Right lung (tissue), 5 donors: Measurements from ENCODE around the gene PCNX3. TPM values are rescaled to one million over a fixed set of nuclear protein-coding genes. Genes with fewer than 3 reads are reported as not detected.
A peak's percentile ranks its signal among the peaks of the same experiment; 100 is the strongest.

ENCODE experiments used
- DNase-seq, 2 donors: peaks; one replicate each; pipeline ENCODE4 v3.0.0-alpha.2; 2013
- polyA plus RNA-seq, 5 donors: library from polyadenylated mRNA; unstranded; fragments of 120-200 nt; gene quantifications; one replicate each; pipeline versions ENCODE4 v1.2.1 to v1.2.3, GENCODE V29; 2013; ENCODE audit warnings: inconsistent platforms in 1 of 5, low replicate concordance in 1 of 5; ENCODE audit not compliant: insufficient read length in 5 of 5, insufficient read depth in 1 of 5

The PCNX3 gene
- polyA plus RNA-seq, 5 donors = 15.5 to 35.0 (median 20.9) TPM

- no peak for DNase-seq
Measured at GRCh38 chr11:65596520-65596919, 19.1 kb upstream of the PCNX3 start.

DNA sequence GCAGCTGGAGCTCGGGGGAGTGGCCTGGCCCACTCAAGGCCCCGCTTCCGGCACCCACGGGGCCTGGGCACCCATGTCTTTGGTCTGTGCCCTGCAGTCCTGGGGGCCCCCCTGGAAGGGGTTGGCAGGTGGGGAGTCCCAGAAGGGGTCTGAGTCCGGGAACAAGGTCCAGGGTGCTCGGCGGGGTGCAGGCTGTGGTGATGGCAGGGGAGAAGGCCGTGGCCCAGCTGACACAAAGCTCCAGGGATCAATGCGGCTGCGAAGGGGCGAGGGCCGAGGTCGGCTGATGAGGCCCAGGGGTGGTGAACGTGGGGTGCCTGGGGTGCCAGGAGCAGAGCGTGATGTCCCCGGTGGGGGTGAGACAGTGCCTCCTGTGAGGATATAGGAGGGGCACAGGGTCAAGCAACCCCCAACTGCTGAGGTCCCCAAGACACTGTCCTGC is 17.3 kb upstream of the PCNX3 start:
- no peak for DNase-seq

DNA sequence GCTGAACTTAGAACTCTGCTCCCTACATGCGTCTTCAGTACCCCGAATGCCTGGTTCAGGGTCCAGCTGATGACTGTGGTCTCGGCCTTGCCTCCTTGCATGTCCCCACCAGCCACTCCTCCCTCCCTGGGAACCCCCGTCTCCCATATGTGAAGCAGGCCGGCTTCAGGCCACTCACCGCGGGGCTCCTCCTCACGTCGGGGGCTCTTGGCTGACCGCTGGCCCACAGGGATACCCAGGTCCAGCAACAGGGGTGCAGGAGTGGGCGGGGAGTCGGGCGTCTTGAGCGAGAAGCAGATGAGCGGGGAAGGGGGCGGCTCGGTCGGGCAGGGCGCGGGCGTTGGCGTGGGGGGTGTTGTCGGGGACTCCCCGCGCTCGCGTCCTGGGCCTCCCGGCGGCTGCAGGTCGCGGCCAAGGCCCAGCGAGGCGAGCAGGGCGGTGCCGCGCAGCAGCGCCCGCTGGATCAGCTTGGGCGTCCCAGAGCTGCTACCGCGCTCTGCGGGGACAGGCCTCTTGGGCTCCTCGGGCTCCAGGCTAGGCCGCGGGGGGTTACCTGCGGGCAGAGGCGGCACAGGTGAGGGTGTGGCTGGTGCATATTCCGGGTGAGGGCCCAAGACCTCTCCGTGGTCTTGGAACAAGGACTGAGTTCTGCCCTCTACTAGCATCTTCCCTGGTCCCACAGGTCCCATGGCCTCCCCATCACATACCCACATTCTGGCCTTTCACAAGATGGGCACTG is 16.2 kb upstream of the PCNX3 start:
- DNase-seq = no peak

GRCh38 chr11:65599955-65600246 is 15.7 kb upstream of the PCNX3 start:
- no peak for DNase-seq

DNA sequence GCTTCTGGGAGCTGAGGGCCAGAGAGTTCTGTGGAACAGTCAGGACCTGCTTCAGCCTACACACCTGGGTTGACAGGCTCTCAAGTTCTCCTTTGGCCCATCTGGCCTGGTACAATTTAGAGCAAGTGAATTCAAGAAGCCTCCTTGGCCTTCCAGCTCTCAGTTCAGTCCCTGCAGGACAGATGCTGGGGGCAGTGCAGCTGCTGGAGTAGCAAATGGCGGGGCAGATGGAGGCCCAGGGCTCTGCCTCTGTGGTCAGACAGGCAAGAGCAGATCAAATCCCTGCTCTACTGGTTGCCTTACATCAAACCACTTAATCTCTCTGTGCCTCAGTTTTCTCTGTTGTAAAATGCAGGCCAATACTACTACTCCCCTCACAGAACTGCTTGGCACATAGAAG is 11.3 kb upstream of the PCNX3 start:
- no peak for DNase-seq

- DNase-seq = peak; percentile 86
Measured at GRCh38 chr11:65606876-65607613, 8.5 kb upstream of the PCNX3 start.

DNA sequence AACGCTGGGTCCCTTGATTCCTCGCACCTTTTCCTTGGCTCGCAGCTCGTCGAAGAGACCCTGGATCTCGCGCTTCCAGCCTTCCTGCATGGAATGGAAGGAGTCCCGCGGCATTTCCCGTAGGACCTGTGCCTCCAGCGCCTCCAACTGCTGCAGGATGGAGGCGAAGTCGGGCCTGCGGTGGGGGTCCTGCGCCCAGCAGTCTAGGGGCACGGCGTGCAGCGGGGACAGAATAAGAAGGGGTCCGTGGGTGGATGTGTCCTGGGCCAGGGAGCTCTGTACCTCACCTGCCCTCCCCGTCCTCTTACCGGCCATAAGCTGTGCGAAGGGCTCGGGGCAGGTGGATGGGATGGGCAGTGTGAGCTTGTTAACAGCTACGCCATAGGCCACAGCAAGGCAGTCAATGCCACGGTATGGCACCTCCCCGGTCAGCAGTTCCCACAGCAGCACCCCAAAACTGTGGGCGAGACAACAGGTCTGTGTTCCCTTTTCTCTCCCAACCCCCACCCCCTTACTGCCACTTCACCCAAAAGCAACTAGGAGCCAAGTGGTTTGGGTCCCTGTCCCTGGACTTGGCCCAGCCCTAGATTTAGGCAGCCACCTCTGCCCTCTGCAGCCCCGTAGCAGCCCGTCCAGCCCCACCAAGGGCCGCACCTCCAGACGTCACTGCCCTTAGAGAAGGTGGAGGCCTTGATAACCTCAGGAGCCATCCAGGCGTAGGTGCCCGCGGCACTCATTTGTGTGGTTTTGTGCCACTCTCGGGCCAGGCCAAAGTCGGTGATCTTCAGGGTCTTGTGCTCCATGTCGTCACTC is 7.8 kb upstream of the PCNX3 start:
- DNase-seq = no peak

DNA sequence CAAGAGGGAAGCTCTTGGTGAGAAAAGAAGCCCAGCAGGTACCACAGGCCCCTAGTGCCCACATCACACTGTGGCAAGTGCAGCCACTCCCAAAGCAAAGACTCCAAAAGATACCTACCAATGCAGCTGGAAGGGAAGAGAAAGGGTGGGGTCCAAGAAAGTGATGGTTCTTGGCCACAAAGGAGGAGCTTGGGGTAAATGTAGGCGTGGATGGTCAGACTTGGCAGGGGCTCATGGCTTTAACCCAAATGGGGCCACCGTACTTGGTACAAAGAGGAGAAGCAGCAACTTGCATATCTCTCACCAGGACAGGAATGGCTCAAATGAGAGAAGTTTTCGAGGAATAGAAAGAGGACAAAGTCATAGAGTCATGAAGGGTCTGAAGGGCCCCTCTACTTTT is 6.3 kb upstream of the PCNX3 start:
- no peak for DNase-seq

GRCh38 chr11:65609665-65610064 is 5.9 kb upstream of the PCNX3 start:
- DNase-seq = no peak

- no peak for DNase-seq
Measured at GRCh38 chr11:65610404-65610803, 5.2 kb upstream of the PCNX3 start.

DNA sequence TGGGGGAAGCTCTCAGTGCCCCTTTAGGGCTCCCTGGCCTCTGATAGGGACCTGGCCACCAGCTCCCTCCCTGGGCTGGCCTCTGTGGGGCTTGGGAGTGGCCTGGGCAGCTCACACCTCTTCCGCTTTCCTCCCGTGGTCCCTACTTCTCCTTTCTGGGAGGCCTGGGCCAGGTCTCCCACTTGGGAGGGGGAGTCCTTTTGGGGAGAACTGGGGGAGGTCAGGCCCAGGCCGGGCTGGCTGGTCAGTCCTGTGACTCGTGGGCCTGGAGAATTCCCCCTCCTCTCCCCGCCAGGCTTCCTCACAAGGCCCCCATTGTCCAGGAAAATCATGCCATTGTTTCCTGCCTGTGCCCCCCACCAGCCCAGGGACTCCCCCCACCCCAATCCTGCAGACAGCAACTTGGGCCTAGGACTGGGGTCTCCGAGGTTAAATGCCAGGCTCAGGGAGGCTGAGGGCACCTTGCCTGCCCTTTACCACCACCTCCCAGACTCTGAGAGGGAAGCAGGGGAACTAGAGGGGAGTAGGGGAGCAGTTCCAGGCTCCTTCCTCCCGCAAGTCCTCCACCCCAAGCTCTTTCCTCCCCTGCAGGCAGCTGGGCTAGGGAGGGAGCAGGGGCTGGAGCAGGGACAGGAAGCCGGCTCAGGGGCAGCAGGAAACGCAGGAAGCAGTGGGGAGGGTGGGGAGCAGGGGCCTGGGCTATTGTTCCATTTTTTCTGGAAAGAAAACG is 4.4 kb upstream of the PCNX3 start:
- DNase-seq = no peak

DNA sequence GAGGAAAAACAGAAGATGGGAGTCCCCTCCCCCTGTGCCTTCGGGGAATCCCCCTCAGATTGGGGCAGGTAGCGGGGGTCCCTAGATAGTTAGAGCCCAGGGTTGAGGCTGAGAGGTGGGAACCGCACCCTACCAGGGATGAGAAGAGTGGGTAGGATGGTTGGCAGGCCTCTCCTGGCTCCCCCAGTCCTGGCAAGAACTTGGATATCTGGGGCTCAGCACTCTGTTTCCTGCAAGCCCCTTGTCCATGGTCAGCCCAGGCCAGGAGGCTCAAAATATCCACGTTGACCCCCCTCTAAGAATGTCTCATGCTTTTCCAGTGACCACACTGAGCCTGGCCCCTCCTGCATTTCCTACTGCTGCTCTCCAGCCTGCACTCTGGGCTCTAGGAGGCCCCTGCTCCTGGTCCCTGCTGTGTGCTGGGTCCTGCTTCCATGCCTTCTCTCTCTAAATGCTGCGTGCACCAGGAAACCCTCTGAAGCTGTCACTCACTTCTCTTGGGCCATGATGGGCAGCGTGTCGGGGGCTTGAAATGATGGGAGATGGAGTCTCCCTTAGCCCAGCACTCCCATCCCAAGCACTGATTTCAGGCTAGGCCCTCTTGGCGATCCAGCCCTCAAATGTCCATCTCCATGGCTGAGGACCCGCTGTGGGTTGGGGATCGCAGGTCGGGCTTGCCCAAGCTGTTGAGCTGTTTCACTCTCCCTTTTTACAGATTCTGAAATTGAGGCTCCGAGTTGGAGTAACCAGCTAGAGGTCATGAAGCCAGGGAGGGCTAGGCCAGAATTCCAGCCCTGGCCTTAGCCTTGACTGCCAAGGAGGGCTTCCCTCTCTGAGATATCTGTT is 3.6 kb upstream of the PCNX3 start:
- DNase-seq = no peak

DNA sequence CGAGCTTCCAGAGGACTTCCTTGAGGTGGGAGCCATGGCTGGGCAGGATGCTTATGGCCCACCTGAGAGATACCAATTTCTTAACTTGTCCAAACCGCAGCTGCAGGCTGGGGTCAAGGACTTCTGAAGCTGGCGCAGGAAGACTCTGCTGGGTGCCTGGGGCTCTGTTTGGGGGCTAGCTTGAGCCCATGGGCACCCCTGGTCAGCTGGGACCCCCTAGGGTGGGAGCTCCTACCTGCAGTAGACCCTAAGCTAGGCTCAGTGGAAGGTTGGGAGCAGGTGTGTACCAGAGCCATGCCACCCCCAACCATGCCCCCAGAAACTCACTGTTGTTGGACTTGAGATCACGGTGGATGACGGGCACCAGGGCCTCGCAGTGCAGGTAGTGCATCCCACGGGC is 2.9 kb upstream of the PCNX3 start:
- DNase-seq = no peak

GRCh38 chr11:65613091-65613928 is 2.3 kb upstream of the PCNX3 start:
- no peak for DNase-seq

DNA sequence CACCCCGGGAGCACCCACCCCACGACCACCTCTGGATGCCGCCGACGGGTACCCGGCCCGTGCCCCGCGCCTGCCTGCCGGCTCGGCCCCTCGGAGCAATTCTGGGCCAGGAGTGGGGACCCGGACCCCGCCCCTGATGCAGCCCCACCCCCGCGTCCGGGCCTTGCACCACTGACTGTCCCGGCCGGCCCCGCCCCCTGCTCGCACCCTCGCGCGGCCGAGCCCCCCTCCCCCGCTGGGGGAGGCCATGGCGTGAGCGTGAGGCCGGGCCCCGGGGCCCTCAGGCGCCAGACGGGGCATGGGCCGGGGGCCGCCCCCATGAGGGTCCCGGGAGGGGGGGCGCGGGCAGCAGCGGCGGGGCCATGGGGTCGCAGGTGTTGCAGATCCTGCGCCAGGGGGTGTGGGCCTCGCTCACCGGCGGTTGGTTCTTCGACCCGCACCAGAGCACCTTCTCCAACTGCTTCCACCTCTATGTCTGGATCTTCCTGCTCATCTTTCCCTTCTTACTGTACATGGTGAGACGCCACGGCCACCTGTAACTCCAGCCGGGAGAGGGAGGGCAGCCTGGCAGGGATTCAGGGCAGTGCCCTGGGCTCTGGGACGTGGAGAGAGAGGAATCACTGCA is 486 bp downstream of the PCNX3 start:
- DNase-seq = no peak

GRCh38 chr11:65616575-65617001 is 1.0 kb downstream of the PCNX3 start:
- no peak for DNase-seq

DNA sequence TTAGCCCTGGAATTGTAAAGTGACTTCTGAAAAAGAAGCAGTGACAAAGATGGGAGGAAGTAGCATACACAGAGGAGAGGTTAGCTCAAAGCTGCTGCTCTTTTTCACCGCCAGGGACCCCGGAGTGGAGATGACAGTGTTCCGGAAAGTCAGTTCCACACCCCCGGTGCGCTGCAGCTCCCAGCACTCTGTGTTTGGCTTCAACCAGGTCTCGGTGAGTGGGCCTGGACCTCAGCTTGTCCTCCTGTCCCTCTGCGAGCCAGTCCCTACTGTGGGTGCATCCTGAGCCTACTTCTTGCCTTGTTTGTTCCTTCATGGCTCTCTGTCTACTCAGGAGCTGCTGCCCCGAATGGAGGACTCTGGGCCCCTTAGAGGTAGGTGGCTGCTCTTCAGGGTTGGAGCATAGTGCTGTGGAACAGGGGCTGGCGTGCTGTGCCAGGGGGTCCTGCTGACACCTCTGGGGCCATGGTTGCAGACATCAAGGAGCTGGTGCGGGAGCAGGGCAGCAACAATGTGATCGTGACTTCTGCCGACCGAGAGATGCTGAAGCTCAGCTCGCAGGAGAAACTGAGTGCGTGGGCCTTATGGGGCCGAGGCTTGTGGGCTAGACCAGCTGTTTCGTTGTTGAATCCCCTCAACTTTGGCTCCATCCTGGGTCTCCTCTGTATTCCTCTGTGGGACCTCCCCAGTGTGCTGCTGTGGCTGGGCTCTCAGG is 1.7 kb downstream of the PCNX3 start:
- no peak for DNase-seq

DNA sequence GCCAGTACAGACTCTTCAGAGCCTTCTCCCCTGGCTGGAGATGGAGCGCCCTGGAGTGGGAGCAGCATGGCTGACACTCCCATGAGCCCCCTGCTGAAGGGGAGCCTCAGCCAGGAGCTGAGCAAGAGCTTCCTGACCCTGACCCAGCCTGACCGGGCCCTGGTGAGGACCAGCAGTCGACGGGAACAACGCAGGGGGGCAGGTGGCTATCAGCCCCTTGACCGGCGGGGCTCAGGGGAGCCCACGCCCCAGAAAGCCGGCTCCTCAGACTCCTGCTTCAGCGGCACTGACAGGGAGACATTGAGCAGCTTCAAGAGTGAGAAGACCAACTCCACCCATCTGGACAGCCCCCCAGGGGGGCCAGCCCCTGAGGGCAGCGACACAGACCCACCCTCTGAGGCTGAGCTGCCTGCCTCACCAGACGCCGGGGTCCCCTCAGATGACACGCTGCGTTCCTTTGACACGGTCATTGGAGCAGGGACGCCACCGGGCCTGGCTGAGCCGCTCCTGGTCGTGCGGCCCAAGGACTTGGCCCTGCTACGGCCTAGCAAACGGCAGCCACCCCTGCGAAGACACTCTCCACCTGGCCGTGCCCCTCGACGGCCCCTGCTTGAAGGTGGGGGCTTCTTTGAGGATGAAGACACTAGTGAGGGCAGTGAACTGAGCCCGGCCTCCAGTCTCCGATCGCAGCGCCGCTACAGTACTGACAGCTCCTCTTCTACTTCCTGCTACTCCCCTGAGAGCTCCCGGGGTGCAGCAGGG is 2.6 kb downstream of the PCNX3 start:
- DNase-seq = no peak
